ENCODE results near the gene FAAH.

DNA sequence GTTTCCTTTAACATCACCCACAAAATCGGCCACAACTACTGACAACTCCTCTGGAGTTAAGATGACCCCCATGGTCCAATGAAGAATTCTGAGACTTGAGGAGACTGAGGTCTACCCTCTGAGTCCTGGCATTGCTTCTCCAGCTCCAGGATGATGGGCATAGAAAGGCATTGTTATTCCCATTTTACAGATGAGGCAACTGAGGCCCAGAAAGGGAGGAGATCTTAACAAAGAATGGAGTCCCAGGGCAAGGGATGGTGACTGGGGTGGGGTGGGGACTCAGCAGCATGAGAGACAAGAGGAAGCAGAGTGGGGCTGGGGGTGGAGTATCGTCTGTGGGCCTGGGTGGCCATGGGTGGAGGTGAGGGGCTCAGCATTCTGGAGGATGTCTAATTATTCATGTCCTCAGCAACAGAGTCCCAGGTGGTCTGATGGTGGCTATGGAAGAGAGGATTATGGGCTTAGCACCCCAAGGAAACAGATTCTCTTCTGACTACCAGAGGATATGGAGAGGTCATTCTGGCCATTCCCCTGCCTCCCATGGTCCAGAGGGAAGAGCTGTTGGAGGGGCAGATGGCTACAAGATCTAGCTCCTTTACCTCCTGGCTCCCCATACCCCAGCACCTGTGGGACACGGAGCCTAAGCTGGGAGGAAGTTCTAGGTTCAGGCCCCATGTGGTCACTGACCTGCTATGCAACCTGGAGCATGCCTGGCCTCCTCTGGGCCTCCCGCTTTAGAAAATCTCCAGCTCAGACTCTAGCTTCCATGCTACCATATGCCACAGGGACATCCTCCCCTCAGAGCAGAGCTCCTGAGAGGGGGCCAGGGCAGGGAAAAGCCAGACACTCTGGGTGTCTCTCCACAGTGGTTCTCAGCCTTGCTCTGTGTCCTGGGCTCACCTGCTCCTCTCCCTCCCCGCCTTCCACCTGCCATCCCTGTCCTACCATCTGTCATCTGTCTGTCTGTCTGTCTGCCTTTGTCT lies 58.1 kb downstream of the FAAH start:
- no peak for TF ChIP-seq POLR2AphosphoS5 (IDR thresholded peaks at IDR 0.05; ENCODE audit: borderline replicate concordance, low read depth, low read length)
- no peak for TF ChIP-seq EZH2 (IDR thresholded peaks at IDR 0.05)
- TF ChIP-seq FOXP2 (optimal IDR thresholded peaks at IDR 0.05; ENCODE audit: control extremely low read depth, extremely low read length, insufficient read depth): no peak

Data from SK-N-MC (cell line).